ENCODE data around the gene HVCN1.

Gene HVCN1

DNA sequence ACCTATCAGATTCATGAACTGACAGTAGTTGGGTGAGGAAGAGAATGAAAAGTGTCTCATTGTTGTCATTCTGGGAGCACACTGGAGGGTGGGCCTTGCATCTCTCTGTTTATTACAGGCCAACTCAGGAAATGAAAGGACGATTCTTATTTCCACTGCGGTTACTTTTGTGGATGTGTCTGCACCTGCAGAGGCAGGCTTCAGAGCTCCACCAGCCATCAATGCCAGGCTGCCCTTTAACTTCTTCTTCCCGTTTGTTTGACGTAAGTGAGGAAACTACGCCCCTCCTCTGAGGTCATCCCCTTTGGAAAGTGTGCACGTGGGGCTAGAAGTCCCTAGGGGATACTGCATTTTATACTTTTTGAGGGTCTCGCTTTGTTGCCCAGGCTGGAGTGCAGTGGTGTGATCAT, 41.3 kb downstream of the HVCN1 start:
- Histone ChIP-seq H3K4me1 (ENCODE audit: control insufficient read depth, insufficient read depth, low read length) (no peaks in the 10 kb centered on the region), H3K27ac (ENCODE audit: extremely low read depth, low read depth, low read length) (no peak overlapping the region), H3K4me3 (ENCODE audit: low read depth, low read length) (no peak overlapping the region), H3K9me3 (ENCODE audit: control insufficient read depth, insufficient read depth, low read depth, low read length) (no peaks in the 10 kb centered on the region), H3K36me3 (ENCODE audit: control insufficient read depth in 2 of 2, insufficient read depth in 1 of 2, low read length in 2 of 2) (peaks cover 0 to 65% of the 10 kb centered on the region in 2 experiments; a peak in 2 of 3 replicates)
- ChIA-PET POLR2A (no interaction called here), CTCF (no interaction called here)
- TF ChIP-seq MZF1 (tag by site-specific recombination; IDR thresholded peaks at IDR 0.05; ENCODE audit: borderline replicate concordance): no peak
- TF ChIP-seq KLF16 (tag by site-specific recombination; IDR thresholded peaks at IDR 0.05): no peak
- TF ChIP-seq, protein P1, sequence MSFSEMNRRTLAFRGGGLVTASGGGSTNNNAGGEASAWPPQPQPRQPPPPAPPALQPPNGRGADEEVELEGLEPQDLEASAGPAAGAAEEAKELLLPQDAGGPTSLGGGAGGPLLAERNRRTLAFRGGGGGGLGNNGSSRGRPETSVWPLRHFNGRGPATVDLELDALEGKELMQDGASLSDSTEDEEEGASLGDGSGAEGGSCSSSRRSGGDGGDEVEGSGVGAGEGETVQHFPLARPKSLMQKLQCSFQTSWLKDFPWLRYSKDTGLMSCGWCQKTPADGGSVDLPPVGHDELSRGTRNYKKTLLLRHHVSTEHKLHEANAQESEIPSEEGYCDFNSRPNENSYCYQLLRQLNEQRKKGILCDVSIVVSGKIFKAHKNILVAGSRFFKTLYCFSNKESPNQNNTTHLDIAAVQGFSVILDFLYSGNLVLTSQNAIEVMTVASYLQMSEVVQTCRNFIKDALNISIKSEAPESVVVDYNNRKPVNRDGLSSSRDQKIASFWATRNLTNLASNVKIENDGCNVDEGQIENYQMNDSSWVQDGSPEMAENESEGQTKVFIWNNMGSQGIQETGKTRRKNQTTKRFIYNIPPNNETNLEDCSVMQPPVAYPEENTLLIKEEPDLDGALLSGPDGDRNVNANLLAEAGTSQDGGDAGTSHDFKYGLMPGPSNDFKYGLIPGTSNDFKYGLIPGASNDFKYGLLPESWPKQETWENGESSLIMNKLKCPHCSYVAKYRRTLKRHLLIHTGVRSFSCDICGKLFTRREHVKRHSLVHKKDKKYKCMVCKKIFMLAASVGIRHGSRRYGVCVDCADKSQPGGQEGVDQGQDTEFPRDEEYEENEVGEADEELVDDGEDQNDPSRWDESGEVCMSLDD (tag by site-specific recombination; IDR thresholded peaks at IDR 0.05): no peak
- TF ChIP-seq, protein P2, sequence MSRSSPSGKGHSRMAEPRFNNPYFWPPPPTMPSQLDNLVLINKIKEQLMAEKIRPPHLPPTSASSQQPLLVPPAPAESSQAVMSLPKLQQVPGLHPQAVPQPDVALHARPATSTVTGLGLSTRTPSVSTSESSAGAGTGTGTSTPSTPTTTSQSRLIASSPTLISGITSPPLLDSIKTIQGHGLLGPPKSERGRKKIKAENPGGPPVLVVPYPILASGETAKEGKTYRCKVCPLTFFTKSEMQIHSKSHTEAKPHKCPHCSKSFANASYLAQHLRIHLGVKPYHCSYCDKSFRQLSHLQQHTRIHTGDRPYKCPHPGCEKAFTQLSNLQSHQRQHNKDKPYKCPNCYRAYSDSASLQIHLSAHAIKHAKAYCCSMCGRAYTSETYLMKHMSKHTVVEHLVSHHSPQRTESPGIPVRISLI (tag by site-specific recombination; IDR thresholded peaks at IDR 0.05): no peak
- no peak for TF ChIP-seq HOXA7 (CRISPR knock-in tag; IDR thresholded peaks at IDR 0.05; ENCODE audit: borderline replicate concordance)
- TF ChIP-seq ZNF404 (tag by site-specific recombination; IDR thresholded peaks at IDR 0.05): no peak
- no peak for TF ChIP-seq ZNF629 (tag by site-specific recombination; IDR thresholded peaks at IDR 0.05)
- TF ChIP-seq ZSCAN23 (tag by site-specific recombination; IDR thresholded peaks at IDR 0.05): no peak
- TF ChIP-seq, protein P3, sequence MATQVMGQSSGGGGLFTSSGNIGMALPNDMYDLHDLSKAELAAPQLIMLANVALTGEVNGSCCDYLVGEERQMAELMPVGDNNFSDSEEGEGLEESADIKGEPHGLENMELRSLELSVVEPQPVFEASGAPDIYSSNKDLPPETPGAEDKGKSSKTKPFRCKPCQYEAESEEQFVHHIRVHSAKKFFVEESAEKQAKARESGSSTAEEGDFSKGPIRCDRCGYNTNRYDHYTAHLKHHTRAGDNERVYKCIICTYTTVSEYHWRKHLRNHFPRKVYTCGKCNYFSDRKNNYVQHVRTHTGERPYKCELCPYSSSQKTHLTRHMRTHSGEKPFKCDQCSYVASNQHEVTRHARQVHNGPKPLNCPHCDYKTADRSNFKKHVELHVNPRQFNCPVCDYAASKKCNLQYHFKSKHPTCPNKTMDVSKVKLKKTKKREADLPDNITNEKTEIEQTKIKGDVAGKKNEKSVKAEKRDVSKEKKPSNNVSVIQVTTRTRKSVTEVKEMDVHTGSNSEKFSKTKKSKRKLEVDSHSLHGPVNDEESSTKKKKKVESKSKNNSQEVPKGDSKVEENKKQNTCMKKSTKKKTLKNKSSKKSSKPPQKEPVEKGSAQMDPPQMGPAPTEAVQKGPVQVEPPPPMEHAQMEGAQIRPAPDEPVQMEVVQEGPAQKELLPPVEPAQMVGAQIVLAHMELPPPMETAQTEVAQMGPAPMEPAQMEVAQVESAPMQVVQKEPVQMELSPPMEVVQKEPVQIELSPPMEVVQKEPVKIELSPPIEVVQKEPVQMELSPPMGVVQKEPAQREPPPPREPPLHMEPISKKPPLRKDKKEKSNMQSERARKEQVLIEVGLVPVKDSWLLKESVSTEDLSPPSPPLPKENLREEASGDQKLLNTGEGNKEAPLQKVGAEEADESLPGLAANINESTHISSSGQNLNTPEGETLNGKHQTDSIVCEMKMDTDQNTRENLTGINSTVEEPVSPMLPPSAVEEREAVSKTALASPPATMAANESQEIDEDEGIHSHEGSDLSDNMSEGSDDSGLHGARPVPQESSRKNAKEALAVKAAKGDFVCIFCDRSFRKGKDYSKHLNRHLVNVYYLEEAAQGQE (tag by site-specific recombination; IDR thresholded peaks at IDR 0.05): no peak
- TF ChIP-seq, protein P4, sequence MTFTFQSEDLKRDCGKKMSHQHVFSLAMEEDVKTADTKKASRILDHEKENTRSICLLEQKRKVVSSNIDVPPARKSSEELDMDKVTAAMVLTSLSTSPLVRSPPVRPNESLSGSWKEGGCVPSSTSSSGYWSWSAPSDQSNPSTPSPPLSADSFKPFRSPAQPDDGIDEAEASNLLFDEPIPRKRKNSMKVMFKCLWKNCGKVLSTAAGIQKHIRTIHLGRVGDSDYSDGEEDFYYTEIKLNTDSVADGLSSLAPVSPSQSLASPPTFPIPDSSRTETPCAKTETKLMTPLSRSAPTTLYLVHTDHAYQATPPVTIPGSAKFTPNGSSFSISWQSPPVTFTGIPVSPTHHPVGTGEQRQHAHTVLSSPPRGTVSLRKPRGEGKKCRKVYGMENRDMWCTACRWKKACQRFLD (tag by site-specific recombination; IDR thresholded peaks at IDR 0.05): no peak
- no peak for TF ChIP-seq ZNF175 (tag by site-specific recombination; IDR thresholded peaks at IDR 0.05)
- TF ChIP-seq, protein P5, sequence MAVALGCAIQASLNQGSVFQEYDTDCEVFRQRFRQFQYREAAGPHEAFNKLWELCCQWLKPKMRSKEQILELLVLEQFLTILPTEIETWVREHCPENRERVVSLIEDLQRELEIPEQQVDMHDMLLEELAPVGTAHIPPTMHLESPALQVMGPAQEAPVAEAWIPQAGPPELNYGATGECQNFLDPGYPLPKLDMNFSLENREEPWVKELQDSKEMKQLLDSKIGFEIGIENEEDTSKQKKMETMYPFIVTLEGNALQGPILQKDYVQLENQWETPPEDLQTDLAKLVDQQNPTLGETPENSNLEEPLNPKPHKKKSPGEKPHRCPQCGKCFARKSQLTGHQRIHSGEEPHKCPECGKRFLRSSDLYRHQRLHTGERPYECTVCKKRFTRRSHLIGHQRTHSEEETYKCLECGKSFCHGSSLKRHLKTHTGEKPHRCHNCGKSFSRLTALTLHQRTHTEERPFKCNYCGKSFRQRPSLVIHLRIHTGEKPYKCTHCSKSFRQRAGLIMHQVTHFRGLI (tag by site-specific recombination; IDR thresholded peaks at IDR 0.05): no peak
- no peak for TF ChIP-seq ZNF394 (tag by site-specific recombination; IDR thresholded peaks at IDR 0.05; ENCODE audit: borderline replicate concordance)
- TF ChIP-seq, protein P6, sequence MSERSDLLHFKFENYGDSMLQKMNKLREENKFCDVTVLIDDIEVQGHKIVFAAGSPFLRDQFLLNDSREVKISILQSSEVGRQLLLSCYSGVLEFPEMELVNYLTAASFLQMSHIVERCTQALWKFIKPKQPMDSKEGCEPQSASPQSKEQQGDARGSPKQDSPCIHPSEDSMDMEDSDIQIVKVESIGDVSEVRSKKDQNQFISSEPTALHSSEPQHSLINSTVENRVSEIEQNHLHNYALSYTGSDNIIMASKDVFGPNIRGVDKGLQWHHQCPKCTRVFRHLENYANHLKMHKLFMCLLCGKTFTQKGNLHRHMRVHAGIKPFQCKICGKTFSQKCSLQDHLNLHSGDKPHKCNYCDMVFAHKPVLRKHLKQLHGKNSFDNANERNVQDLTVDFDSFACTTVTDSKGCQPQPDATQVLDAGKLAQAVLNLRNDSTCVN (tag by site-specific recombination; optimal IDR thresholded peaks at IDR 0.05): no peak
- TF ChIP-seq ZNF302 (tag by site-specific recombination; IDR thresholded peaks at IDR 0.05; ENCODE audit: low read depth): no peak
- TF ChIP-seq, protein P7, sequence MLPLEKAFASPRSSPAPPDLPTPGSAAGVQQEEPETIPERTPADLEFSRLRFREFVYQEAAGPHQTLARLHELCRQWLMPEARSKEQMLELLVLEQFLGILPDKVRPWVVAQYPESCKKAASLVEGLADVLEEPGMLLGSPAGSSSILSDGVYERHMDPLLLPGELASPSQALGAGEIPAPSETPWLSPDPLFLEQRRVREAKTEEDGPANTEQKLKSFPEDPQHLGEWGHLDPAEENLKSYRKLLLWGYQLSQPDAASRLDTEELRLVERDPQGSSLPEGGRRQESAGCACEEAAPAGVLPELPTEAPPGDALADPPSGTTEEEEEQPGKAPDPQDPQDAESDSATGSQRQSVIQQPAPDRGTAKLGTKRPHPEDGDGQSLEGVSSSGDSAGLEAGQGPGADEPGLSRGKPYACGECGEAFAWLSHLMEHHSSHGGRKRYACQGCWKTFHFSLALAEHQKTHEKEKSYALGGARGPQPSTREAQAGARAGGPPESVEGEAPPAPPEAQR (tag by site-specific recombination; IDR thresholded peaks at IDR 0.05): no peak
- TF ChIP-seq ZNF610 (tag by site-specific recombination; IDR thresholded peaks at IDR 0.05; ENCODE audit: borderline replicate concordance): no peak
- no peak for TF ChIP-seq ZNF544 (tag by site-specific recombination; IDR thresholded peaks at IDR 0.05)
- TF ChIP-seq ZNF37A (tag by site-specific recombination; IDR thresholded peaks at IDR 0.05): no peak
